K562 (cell line): ENCODE measurements around the gene ATF7IP. TPM values are rescaled to one million over a fixed set of nuclear protein-coding genes. Genes with fewer than 3 reads are reported as not detected.

Experiments used
- ATAC-seq: fragments of 200-7000 bp; cut with Tn5 transposase; 3 replicates; pipeline ENCODE4 v1.9.1; 2020; ENCODE audit warnings: moderate library complexity
- BruUV-seq: library from RNA; stranded (reverse); fragments of 400-500 nt; replicated peaks from 2 replicates; lab custom pipeline; 2021; lab: Mats Ljungman, UMichigan
- CTCF ChIA-PET: fragments of 300-600 bp; formaldehyde crosslinking; extraction: SDS; loops from one replicate; lab custom pipeline; 2021; ENCODE audit warnings: low intra/inter-chr PET ratio; lab: Yijun Ruan, JAX
- POLR2A ChIA-PET: fragments of 300-600, 350-650 bp; sonication (Branson Sonifier 250); formaldehyde crosslinking; extraction: SDS; loops from one replicate; lab custom pipeline; 2021; ENCODE audit warnings: antibody characterized with exemption, inconsistent platforms; lab: Yijun Ruan, JAX
- DNase-seq, 4 experiments: peaks; one replicate each; pipeline versions ENCODE4 v3.0.0 to v3.0.0-alpha.2; 2011 to 2018; ENCODE audit warnings: low spot score in 3 of 4, mixed read lengths in 3 of 4; ENCODE audit errors: extremely low read depth in 1 of 4
- FAIRE-seq: peaks from 2 replicates; lab custom pipeline; 2011; peaks lifted over from hg19 to GRCh38; lab: Jason Lieb, UNC
- H2AFZ ChIP-seq: 2 replicates; pipeline ENCODE4 v1.6.0; 2011; ENCODE audit warnings: low read depth, low read length, control low read depth, inconsistent platforms
- H3K27ac ChIP-seq: fragments of 200-600 bp; 3 replicates; pipeline ENCODE4 v1.8.0; 2011; ENCODE audit warnings: low read depth, mild to moderate bottlenecking, control low read depth, inconsistent platforms, low read length, moderate library complexity, mixed read lengths; ENCODE audit errors: extremely low read depth
- H3K27me3 ChIP-seq, 2 experiments: fragments of 300-600 bp in 1 of 2; 2 replicates in 1 of 2; 3 replicates in 1 of 2; pipeline versions ENCODE4 v1.6.0 to v1.8.0; 2011; ENCODE audit warnings: inconsistent platforms in 2 of 2, low read length in 2 of 2, mild to moderate bottlenecking in 1 of 2, mixed read lengths in 1 of 2, moderate library complexity in 1 of 2; ENCODE audit not compliant: control insufficient read depth in 2 of 2, insufficient read depth in 2 of 2
- H3K36me3 ChIP-seq: fragments of 300-600 bp; 3 replicates; pipeline ENCODE4 v1.8.0; 2011; ENCODE audit warnings: mild to moderate bottlenecking, low read length, inconsistent platforms; ENCODE audit not compliant: control insufficient read depth, insufficient read depth
- H3K4me1 ChIP-seq, 2 experiments: fragments of 200-600 bp in 1 of 2; replicated peaks in 1 of 2; 2 replicates in 1 of 2; 3 replicates in 1 of 2; pipeline versions ENCODE4 v1.5.1 to v1.8.0; 2011; ENCODE audit warnings: inconsistent platforms in 2 of 2, low read length in 2 of 2, mild to moderate bottlenecking in 1 of 2, mixed read lengths in 1 of 2, moderate library complexity in 1 of 2; ENCODE audit not compliant: control insufficient read depth in 2 of 2, insufficient read depth in 2 of 2
- H3K4me2 ChIP-seq: 2 replicates; pipeline ENCODE4 v1.6.1; 2011; ENCODE audit warnings: low read length, control low read depth, inconsistent platforms, mixed read lengths; ENCODE audit not compliant: insufficient read depth
- H3K4me3 ChIP-seq: fragments of 200-600 bp; sonication (generic), shearing (Covaris generic); 2 replicates; pipeline ENCODE4 v1.5.1; 2016; ENCODE audit warnings: control low read depth, inconsistent platforms
- H3K79me2 ChIP-seq: fragments of 200-600 bp; 3 replicates; pipeline ENCODE4 v1.8.0; 2011; ENCODE audit warnings: low read length, inconsistent platforms; ENCODE audit not compliant: control insufficient read depth, insufficient read depth
- H3K9ac ChIP-seq, 2 experiments: 2 replicates each; pipeline versions ENCODE4 v1.6.0 to v1.6.1; 2011; ENCODE audit warnings: low read depth in 2 of 2, low read length in 2 of 2, control low read depth in 1 of 2, inconsistent platforms in 1 of 2, mild to moderate bottlenecking in 1 of 2, mixed read lengths in 1 of 2; ENCODE audit not compliant: insufficient read depth in 1 of 2
- H3K9me1 ChIP-seq: one replicate; pipeline ENCODE4 v1.6.0; 2011; ENCODE audit warnings: inconsistent platforms, mild to moderate bottlenecking, low read length, moderate library complexity; ENCODE audit not compliant: control insufficient read depth, insufficient read depth
- H3K9me3 ChIP-seq: replicated peaks from 2 replicates; pipeline ENCODE4 v1.5.1; 2011; ENCODE audit warnings: low read depth, low read length, inconsistent platforms; ENCODE audit not compliant: control insufficient read depth, insufficient read depth
- H4K20me1 ChIP-seq: replicated peaks from 2 replicates; pipeline ENCODE4 v1.6.1; 2011; ENCODE audit warnings: low read length, inconsistent platforms, mixed read lengths; ENCODE audit not compliant: control insufficient read depth, insufficient read depth
- CLOCK ChIP-seq: fragments of 250-450 bp; sonication (Bioruptor Pico); IDR thresholded peaks from 2 replicates; pipeline ENCODE4 v1.4.0; 2020; ENCODE audit warnings: mild to moderate bottlenecking, moderate library complexity, borderline replicate concordance
- ELF1 ChIP-seq: fragments of 200-800 bp; sonication (Bioruptor generic); IDR thresholded peaks from 2 replicates; pipeline ENCODE4 v1.6.1; 2016; ENCODE audit warnings: missing genetic modification characterization, missing compliant biosample characterization
- EP400 ChIP-seq: fragments of 450-650 bp; IDR thresholded peaks from 2 replicates; pipeline ENCODE4 v1.6.1; 2017; ENCODE audit warnings: antibody characterized with exemption, mild to moderate bottlenecking, moderate library complexity
- GTF2A2 ChIP-seq: IDR thresholded peaks from 2 replicates; pipeline ENCODE4 v1.6.1; 2016; ENCODE audit warnings: mild to moderate bottlenecking, missing genetic modification characterization, missing compliant biosample characterization
- KDM5B ChIP-seq: fragments of 200-600 bp; sonication (generic); IDR thresholded peaks from 2 replicates; pipeline ENCODE4 v1.6.1; 2012; ENCODE audit warnings: low read depth, mild to moderate bottlenecking, moderate library complexity, low read length, control low read depth, inconsistent platforms; ENCODE audit not compliant: insufficient replicate concordance
- RAD21 ChIP-seq, 2 experiments: fragments of 250-450 bp in 1 of 2; fragments of 450-650 bp in 1 of 2; sonication (Bioruptor Pico) in 1 of 2; formaldehyde crosslinking in 1 of 2; IDR thresholded peaks in 1 of 2; conservative IDR thresholded peaks in 1 of 2; 2 replicates each; pipeline versions ENCODE4 v1.4.0 to v1.8.0; 2020 to 2022; ENCODE audit warnings: mild to moderate bottlenecking in 2 of 2, moderate library complexity in 1 of 2
- TCFL5 ChIP-seq: fragments of 250-450 bp; sonication (Bioruptor Pico); conservative IDR thresholded peaks from 2 replicates; pipeline ENCODE4 v1.6.1; 2021; ENCODE audit warnings: mild to moderate bottlenecking, moderate library complexity, matching md5 sums
- ZNF445 ChIP-seq: fragments of 250-450 bp; sonication (Bioruptor Pico); IDR thresholded peaks from 2 replicates; pipeline ENCODE4 v1.4.0; 2020; ENCODE audit warnings: low read depth, mild to moderate bottlenecking, moderate library complexity
- ZSCAN29 ChIP-seq: fragments of 450-650 bp; IDR thresholded peaks from 2 replicates; pipeline ENCODE4 v1.6.1; 2017
- WGBS: fragments of 100-300 bp; shearing (Covaris generic); methylation state at CpG from one replicate; pipeline ENCODE4 v1.1.6; 2016; ENCODE audit warnings: low coverage, mixed read lengths; ENCODE audit not compliant: insufficient coverage; ENCODE audit errors: missing lambda C conversion rate; 5-methylcytosine and 5-hydroxymethylcytosine counted together
- in situ Hi-C: fragments of 300-500 bp; cut with MboI; formaldehyde crosslinking; loops from 4 replicates; pipeline ENCODE4 v1.15.0; 2018; ENCODE audit warnings: inconsistent platforms, mixed read lengths
- intact Hi-C: fragments of 100-400 bp; cut with micrococcal nuclease; formaldehyde crosslinking; loops from 2 replicates; pipeline ENCODE4 v1.14.2; 2022
- polyA plus RNA-seq, 8 experiments: library from polyadenylated mRNA; depleted of rRNA in 4 of 8; stranded (reverse) in 5 of 8; unstranded in 3 of 8; fragments of >200 nt; fragmentation: Nextera tagmentation in 2 of 8; fragmentation: Illumina TruSeq in 1 of 8; extraction: Ambion mirVana in 2 of 8; extraction: Trizol in 1 of 8; gene quantifications; 2 replicates each; pipeline versions ENCODE4 v1.2.1 to v1.2.3, GENCODE V29; 2011 to 2014; ENCODE audit warnings: inconsistent platforms in 1 of 8, missing spikeins in 1 of 8
- total RNA-seq, 7 experiments: library from RNA; depleted of rRNA in 6 of 7; stranded (reverse); fragments of >200 nt in 6 of 7; fragmentation: Illumina TruSeq in 2 of 7; extraction: Trizol in 2 of 7; gene quantifications; 2 replicates each; pipeline versions ENCODE4 v1.2.1 to v1.2.3, GENCODE V29; 2011 to 2021; ENCODE audit warnings: low replicate concordance in 1 of 7
- TF ChIP-seq, protein P1 (sequence below): fragments of 450-650 bp; IDR thresholded peaks from 2 replicates; pipeline ENCODE4 v1.6.1; 2016; ENCODE audit warnings: low read depth
- TF ChIP-seq, protein P2 (sequence below): fragments of 450-650 bp; IDR thresholded peaks from 2 replicates; pipeline ENCODE4 v1.6.1; 2016

The ATF7IP gene
- total and polyA plus RNA-seq, 9 of the 15 experiments (the other 6 are each of a cell fraction or from before 2014, with no cell fraction given): 2.8 to 27.1 (median 11.0) TPM

DNA sequence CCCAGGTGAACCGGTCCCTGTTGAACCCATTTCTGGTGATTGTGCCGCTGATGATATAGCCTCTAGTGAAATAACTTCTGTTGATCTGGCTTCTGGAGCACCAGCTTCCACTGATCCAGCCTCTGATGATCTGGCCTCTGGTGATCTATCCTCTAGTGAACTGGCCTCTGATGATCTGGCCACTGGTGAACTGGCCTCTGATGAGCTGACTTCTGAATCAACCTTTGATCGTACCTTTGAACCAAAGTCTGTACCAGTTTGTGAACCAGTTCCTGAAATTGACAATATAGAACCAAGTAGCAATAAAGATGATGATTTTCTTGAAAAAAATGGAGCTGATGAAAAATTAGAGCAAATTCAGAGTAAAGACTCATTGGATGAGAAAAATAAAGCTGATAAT is 59.1 kb downstream of the ATF7IP start:
- intact Hi-C loops: no loop called here
- H4K20me1 ChIP-seq: no peaks in the 10 kb centered on the region
- H3K36me3 ChIP-seq: peaks cover 28% of the 10 kb centered on the region; the same call in 1 of the 3 replicates
- DNase-seq (no peak), ATAC-seq (no peak)
- no peaks in the 10 kb centered on the region; a peak in 1 of 5 replicates for H3K4me1 ChIP-seq
- H3K9me3 ChIP-seq: 0 out of 2 replicates have a peak, but pooled peaks cover 2% of the 10 kb centered on the region
- H3K9me1 ChIP-seq: no peaks in the 10 kb centered on the region
- BruUV-seq: TSS peak; percentile 30
- TF ChIP-seq GTF2A2 (tag) (no peak), CLOCK (CRISPR knock-in tag) (no peak), TCFL5 (no peak), ELF1 (no peak), RAD21 (CRISPR knock-in tag; conservative IDR thresholded peaks at IDR 0.05 in 1 of 2, IDR thresholded peaks at IDR 0.05 in 1 of 2) (no peak), KDM5B (no peak), ZNF445 (CRISPR knock-in tag) (no peak), EP400 (no peak), ZSCAN29 (no peak)
- TF ChIP-seq, protein P1, sequence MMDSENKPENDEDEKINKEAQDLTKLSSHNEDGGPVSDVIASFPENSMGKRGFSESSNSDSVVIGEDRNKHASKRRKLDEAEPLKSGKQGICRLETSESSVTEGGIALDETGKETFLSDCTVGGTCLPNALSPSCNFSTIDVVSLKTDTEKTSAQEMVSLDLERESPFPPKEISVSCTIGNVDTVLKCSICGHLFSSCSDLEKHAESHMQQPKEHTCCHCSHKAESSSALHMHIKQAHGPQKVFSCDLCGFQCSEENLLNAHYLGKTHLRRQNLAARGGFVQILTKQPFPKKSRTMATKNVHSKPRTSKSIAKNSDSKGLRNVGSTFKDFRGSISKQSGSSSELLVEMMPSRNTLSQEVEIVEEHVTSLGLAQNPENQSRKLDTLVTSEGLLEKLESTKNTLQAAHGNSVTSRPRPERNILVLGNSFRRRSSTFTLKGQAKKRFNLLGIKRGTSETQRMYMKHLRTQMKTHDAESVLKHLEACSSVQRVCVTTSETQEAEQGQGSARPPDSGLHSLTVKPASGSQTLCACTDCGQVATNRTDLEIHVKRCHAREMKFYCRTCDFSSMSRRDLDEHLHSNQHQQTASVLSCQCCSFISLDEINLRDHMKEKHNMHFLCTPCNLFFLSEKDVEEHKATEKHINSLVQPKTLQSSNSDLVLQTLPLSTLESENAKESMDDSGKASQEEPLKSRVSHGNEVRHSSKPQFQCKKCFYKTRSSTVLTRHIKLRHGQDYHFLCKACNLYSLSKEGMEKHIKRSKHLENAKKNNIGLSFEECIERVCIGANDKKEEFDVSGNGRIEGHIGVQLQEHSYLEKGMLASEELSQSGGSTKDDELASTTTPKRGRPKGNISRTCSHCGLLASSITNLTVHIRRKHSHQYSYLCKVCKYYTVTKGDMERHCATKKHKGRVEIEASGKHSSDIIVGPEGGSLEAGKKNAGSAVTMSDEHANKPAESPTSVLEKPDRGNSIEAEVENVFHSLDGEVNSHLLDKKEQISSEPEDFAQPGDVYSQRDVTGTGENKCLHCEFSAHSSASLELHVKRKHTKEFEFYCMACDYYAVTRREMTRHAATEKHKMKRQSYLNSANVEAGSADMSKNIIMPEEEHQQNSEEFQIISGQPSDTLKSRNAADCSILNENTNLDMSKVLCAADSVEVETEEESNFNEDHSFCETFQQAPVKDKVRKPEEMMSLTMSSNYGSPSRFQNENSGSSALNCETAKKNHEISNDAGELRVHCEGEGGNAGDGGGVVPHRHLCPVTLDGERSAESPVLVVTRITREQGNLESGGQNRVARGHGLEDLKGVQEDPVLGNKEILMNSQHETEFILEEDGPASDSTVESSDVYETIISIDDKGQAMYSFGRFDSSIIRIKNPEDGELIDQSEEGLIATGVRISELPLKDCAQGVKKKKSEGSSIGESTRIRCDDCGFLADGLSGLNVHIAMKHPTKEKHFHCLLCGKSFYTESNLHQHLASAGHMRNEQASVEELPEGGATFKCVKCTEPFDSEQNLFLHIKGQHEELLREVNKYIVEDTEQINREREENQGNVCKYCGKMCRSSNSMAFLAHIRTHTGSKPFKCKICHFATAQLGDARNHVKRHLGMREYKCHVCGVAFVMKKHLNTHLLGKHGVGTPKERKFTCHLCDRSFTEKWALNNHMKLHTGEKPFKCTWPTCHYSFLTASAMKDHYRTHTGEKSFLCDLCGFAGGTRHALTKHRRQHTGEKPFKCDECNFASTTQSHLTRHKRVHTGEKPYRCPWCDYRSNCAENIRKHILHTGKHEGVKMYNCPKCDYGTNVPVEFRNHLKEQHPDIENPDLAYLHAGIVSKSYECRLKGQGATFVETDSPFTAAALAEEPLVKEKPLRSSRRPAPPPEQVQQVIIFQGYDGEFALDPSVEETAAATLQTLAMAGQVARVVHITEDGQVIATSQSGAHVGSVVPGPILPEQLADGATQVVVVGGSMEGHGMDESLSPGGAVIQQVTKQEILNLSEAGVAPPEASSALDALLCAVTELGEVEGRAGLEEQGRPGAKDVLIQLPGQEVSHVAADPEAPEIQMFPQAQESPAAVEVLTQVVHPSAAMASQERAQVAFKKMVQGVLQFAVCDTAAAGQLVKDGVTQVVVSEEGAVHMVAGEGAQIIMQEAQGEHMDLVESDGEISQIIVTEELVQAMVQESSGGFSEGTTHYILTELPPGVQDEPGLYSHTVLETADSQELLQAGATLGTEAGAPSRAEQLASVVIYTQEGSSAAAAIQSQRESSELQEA: no peak
- TF ChIP-seq, protein P2, sequence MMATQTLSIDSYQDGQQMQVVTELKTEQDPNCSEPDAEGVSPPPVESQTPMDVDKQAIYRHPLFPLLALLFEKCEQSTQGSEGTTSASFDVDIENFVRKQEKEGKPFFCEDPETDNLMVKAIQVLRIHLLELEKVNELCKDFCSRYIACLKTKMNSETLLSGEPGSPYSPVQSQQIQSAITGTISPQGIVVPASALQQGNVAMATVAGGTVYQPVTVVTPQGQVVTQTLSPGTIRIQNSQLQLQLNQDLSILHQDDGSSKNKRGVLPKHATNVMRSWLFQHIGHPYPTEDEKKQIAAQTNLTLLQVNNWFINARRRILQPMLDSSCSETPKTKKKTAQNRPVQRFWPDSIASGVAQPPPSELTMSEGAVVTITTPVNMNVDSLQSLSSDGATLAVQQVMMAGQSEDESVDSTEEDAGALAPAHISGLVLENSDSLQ: no peak
- TF ChIP-seq, all 486 proteins: peak for 0
- H3K79me2 ChIP-seq: peaks cover 88% of the 10 kb centered on the region
- H3K27me3 ChIP-seq: no peaks in the 10 kb centered on the region
- H2AFZ ChIP-seq: no peak overlapping the region
- 100% methylated on average over 3 of the region's 3 CpGs for WGBS
- FAIRE-seq: no peak
- H3K4me2 ChIP-seq: no peak overlapping the region
- ChIA-PET POLR2A (no interaction called here), CTCF (no interaction called here)
- no peak overlapping the region for H3K27ac ChIP-seq
- H3K9ac ChIP-seq: no peak overlapping the region
- H3K4me3 ChIP-seq: no peak overlapping the region
- in situ Hi-C loops: no loop called here
